GM12892 (cell line): ENCODE measurements around the gene TNS1.

Source experiments
- POLR2A ChIP-seq: IDR thresholded peaks from 2 replicates; pipeline ENCODE4 v1.6.1; 2011; ENCODE audit warnings: low read depth, low read length, control low read depth
- TAF1 ChIP-seq: IDR thresholded peaks from 2 replicates; pipeline ENCODE4 v1.6.1; 2011; ENCODE audit warnings: low read depth, mild to moderate bottlenecking, control low read depth, low read length, borderline replicate concordance

DNA sequence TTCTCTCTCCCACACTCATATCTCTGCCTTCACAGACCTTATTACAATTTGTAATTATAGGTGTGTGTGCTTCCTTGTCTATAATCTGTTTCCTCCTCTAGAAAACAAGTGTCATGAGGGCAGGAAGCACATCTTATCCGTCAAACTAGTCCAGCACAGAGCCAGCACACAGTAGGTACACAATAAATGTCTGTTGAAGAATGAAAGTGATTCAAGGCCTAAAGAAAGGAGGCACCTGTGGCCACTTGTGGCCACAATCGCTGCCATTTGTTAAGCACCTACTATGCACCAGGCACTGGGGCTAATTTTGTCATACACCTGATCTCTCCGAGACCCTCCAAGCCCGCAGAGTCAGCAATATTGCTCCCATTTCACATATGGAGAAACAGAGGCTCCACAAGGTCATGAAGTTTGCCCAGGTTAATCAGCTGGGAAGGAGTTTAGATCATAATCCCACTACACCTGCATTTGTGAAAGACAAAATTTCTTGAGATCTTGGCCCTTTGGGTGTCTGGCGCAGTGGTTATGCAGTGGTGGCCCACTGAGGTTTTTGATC lies 78.4 kb downstream of the TNS1 start:
- TF ChIP-seq POLR2A: no peak
- TF ChIP-seq TAF1: no peak
